Testis (tissue), 2 donors: ENCODE results near the gene MAB21L3.

ENCODE experiments used
- POLR2A ChIP-seq: fragments of 450-650 bp; IDR thresholded peaks from one replicate; pipeline ENCODE4 v1.6.1; 2017; ENCODE audit warnings: antibody characterized with exemption, mild to moderate bottlenecking, moderate library complexity
- TF ChIP-seq, protein P1 (sequence below), 3 experiments: fragments of 450-650 bp in 2 of 3; fragments of 200-600 bp in 1 of 3; sonication (generic) in 1 of 3; IDR thresholded peaks; one replicate each; pipeline ENCODE4 v1.5.1; 2016 to 2019; ENCODE audit warnings: antibody characterized with exemption in 3 of 3, mild to moderate bottlenecking in 2 of 3, moderate library complexity in 1 of 3

DNA sequence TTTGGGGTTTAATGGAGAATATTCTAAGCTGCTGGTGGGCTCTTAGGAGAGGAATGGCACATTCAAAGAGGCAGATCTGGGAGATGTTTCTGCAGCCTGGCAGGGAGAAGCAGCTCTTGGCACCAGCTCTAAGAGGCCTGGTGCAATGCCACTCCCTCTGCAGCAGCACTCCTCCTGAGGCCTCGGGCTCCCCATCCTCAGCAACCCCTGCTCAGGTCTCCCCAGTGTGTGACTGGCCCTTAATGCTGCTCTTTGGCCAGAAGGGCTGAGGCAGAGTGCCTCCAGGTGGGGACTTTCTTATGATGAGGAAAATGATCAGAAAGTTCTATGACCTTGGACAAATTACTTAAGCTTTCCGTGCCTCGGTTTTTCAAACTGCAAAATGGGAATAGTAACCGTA is 55.5 kb downstream of the MAB21L3 start:
- TF ChIP-seq, protein P1, sequence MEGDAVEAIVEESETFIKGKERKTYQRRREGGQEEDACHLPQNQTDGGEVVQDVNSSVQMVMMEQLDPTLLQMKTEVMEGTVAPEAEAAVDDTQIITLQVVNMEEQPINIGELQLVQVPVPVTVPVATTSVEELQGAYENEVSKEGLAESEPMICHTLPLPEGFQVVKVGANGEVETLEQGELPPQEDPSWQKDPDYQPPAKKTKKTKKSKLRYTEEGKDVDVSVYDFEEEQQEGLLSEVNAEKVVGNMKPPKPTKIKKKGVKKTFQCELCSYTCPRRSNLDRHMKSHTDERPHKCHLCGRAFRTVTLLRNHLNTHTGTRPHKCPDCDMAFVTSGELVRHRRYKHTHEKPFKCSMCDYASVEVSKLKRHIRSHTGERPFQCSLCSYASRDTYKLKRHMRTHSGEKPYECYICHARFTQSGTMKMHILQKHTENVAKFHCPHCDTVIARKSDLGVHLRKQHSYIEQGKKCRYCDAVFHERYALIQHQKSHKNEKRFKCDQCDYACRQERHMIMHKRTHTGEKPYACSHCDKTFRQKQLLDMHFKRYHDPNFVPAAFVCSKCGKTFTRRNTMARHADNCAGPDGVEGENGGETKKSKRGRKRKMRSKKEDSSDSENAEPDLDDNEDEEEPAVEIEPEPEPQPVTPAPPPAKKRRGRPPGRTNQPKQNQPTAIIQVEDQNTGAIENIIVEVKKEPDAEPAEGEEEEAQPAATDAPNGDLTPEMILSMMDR (IDR thresholded peaks at IDR 0.05): no peak
- no peak for TF ChIP-seq POLR2A
